Measurements from ENCODE around the gene NUDT1. TPM values are rescaled to one million over a fixed set of nuclear protein-coding genes. Genes with fewer than 3 reads are reported as not detected.
A peak's percentile ranks its signal among the peaks of the same experiment; 100 is the strongest.

NUDT1 gene
- total RNA-seq, 1 donor from 2014 or later: 4.8 TPM

DNA sequence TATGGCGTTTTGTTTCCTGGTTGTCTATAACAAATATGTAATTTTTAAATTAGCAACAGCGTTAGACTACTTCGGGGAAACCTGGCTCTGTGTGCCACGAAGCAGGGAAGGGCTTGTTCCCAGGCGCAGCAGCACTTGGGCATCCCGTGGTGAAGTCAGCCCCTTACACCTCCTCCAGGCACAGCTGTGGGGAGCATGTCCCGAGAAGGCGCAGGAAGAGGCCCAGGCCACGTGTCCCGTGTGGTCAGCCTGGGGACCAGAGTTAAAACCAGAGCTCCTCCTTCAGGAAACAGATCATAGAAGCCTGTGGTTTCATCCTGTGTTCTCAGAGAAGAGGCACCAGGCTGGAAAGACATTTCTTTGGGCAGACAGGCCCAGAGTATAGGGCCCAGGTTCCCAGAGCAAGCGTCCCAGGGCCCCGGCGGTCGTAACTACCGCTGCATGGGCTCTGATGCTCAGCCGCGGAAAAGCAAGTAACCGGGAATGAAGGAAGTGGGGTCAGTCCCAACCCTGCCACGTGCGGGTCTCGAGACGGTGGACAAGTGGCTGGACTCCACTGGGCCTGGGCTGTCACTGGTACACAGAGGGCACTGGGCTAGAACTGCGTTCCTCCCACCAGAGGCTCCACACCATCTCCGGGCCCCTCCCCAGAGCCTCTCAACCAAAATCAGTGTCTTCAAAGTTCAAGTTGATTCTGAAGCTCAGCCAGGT is 7.1 kb downstream of the NUDT1 start:
- peak; percentile 58 to 93 for DNase-seq (ENCODE audit: low read depth in 2 of 2)

DNA sequence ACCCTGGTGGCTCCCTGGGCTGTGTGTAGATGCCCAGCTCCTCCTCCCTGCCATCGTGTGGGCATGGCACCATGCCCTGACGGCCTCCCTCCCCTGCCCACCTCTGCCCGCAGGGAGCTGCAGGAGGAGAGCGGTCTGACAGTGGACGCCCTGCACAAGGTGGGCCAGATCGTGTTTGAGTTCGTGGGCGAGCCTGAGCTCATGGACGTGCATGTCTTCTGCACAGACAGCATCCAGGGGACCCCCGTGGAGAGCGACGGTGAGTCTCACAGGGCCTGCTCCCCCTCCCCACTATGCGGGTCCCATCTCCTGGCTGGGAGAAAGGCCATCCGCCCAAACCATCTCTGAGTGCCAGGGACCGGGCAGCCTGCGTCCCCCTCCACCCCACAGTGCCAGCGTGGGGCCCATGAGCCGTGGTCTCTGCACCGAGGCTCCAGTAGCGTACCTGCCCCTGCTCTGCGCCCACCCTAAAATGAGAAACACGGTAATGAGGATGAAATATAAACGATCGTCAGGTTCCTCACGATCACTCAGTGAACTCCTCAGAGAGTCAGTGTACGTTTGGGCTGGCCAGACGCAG is 7.8 kb downstream of the NUDT1 start:
- DNase-seq (ENCODE audit: low read depth in 2 of 2): no peak

DNA sequence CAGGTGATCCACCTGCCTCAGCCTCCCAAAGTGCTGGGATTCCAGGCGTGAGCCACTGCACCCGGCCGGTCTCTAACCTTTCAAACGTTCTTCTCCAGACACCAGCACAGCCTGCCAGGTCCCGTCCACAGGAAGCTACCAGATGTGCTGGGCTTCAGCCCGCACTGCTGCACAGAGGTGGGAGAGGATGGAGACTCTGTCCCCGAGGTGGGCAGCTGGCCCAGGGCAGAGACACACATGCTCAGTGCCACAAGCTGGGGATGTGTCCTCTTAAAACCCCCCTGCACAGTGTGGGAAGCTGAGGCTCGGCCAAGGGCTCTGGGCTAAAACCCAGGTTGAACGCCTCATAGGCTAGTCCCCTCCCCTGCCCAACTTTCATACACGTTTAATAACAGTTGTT is 9.4 kb downstream of the NUDT1 start:
- DNase-seq (ENCODE audit: low read depth in 2 of 2): no peak

DNA sequence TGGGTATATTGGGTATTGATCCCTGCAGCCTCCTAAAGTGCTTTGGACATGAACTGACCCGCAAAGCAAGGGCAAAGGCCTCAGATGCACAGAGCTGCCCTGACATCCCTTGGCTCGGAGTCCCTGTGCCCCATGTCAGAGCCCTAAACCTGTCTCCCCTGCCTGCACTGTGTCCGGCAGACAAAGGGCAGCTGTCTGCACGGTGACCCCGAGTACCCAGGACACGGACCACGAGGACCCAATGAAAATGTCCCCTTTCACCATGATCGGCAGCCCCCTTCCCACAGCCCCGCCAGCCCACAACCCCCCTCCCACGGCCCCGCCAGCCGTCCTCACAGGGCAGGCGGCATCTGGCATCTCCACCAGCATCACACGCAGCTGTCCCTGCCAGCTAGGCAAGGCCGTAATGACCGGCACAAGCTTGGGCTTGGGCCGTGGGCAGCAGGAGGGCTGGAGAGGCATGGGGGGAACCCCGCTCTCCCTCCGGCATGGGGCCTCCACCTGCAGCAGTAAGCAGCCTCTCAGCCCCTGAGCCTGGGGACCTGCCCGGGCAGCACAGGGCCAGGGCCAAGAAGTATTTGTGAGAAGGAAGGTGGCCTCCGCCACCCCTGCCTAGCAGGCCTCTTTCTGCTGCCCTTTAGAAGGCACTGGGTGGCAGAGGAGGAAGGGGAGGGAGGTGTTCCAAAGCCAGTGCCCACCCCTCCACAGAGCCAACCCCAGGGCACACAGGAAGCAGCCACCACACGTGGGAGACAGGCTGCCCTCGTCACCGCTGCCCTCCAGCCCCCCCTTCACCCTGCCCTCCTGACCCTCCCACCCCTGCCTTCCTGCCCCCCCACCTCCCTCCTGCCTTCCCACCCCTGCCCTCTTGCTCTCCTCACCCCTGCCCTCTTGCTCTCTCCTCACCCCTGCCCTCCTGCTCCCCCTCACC is 10.1 kb downstream of the NUDT1 start:
- DNase-seq (ENCODE audit: low read depth in 2 of 2): no peak

DNA sequence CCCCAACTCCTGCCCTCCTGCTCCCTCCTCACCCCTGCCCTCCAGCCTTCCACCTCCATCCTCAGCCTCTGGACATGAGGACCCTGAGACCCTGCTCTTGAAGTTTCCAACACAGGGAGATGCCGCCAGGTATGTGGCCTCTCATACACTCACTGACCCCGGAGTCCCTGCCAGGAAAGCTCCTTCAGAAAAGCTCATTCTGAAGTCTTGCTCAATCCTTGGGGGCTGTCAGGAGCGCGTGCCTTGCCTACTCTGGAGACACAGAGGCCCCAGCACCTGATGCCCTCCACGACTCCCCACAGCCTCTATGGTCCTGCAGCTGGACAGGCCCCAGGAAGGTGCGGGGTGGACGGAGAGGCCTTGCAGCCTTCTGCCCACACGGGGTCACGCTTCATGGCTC is 11.0 kb downstream of the NUDT1 start:
- no peak for DNase-seq (ENCODE audit: low read depth in 2 of 2)

DNA sequence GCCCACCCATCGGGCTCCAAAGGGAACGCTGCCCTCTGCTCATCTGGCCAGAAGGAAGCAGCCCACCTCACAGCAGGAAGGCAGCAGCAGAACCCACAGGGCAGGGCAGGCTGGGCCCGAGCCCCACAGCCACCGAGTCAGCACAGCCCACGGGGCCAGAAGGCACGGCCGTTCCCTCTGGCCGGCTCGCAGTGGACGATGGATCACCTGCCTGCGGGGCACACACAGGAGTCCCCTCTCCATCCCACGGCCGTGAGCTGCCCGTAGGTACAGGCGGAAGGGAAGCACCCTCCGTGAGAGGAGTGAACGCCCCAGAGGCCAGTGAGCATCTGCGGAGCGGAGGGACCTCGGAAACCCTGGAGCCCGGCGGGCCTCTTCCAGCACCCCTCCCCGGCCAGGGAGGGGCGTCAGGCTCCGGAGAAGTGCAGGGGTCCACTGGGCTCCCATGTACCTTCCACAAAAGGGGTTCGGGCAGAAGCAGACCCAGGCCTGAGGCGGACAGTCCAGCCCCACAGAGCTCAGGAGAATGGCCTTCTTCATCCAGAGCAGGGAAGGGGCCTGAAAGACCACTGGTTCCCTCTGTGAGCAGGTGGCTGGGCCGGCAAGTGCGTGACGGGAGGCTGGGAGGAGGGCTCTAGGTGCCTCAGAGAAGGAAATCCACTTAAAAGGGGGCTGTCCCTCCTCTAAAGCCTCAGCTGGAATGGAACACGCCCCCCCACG is 11.7 kb downstream of the NUDT1 start:
- no peak for DNase-seq (ENCODE audit: low read depth in 2 of 2)

DNA sequence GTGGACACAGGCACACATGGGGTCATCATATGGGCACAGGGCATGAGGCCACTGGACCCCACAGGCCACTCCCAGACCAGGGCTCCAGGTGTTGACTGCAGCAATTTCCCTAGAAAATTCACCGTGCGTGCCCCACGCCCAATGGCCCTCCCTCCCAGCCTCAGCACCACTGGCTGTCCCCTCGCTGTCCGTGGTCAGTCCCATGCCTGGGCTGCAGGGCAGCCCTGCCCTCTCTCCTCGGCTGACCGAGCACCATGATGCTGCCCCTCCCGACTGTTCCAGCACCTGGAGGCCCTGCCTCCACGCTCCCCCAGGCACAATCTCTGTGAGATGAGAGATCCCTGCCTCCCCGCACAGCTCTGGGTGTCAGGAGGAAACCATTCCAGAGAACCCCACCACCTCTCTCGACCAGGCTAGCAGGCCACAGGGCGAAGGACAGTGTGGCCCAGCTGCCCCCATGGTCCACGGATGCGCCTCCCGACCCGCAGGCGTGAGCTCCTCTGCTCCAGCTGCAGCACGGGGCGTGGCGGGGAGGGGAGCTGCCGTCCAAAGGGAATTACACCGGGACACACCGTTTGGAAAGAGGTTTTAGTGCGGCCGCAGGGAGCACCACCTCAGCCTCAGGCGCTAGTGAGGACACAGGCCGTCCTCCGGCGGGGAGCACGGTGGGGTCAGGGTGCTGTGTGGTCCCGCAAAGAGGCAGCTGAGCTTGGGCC is 12.6 kb downstream of the NUDT1 start:
- DNase-seq (ENCODE audit: low read depth in 2 of 2): no peak

DNA sequence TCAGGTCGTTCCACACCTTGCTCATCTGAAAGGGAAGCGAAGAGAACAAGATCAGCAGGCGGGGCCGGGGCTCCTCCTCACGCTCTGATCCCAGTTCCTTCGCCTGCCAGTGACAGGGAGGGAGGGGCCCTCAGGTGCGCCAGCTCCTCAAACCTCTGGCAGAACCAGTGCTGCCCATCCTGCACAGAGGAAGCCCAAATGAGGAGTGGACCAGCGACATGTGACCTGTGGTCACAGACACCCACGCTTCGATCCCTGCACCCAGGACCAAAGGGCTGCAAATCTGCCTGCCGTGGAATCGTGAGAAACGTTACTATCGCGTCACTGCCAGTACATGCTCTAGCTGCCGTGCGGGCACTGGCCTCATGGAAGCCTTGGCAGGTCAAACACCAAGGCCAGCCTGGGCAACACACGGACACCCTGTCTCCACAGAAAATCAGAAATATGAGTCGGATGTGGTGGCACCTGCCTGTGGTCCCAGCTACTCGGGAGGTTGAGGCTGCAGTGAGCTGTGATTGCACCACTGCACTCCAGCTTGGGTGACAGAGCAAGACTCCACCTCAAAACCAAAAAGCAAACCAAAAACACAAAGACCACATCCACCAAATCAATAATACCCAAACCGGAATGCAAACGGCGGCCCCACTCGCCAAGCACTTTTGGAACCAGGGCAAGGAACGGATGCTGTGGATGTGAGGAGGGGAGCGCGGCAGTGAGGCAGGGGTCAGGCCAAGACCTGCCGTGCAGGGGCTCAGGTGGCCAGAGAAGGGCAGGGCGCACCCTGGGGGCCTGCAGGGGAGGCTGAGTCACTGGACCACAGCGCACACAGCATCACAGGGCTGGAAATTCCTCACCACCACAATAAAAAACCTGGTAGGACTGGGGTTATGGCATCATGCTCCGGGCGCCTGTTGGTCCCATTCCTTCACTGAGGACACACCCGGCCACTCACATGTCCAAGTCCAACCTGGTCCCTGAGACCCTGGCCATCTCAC is 13.4 kb downstream of the NUDT1 start:
- no peak for DNase-seq (ENCODE audit: low read depth in 2 of 2)

DNA sequence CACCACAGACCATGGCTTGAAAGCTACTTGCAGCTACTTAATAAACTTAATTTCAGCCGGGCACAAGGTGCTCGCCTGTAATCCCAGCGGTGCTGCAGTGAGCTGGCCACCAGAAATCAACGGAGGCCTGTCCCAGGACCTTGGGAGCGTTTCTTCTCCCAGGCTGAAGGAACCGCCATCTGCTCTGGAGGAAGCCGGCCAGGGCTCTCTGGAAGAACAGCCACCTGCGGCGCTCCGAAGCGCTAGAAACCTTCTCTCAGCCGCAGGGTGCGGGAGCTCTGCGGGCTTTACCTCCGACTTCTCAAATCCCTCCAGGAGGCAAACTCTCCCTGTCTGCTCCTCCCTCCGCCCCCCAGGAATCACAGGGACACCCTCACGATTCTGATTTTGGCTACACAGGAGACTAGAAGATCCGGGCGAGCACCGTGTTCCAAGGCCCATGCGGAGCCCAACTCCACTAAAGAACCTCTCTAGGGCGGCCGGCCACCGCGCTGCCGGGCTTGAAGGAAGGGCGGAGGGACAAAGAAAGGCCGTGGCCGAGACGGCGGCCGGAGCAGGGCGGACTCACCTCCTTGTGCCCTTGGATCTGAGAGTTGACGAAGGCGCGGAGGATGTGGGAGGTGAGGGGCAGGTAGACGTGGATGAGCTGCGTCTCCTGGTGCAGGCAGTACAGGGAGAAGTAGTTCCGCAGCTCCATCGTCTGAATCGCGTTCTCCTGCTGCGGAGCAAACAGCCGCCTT is 14.4 kb downstream of the NUDT1 start:
- no peak for DNase-seq (ENCODE audit: low read depth in 2 of 2)

DNA sequence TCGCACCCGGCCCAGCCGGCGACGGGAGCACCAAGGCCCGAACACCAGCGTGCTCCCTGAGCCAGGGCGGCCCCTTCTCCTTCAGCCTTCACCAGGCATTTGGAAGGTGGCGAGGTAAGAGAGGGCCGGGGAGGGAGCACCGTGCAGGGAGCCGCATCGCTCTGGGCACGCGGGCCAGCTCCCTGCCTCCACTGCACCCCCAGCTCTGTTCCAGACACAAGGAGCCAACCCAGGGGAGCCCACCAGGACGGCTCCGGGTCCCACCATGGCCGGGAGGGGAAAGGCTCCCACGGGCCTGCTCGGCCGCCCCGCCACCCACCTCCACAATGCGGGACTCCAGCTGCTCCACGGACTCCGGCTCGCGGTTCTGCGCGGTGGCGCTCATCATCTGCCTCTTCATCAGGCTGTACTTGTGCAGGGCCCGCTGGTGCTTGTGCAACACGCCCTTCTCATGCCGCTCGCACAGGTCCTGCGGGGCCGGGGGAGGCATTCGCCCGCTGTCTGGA is 15.1 kb downstream of the NUDT1 start:
- DNase-seq (ENCODE audit: low read depth in 2 of 2): no peak

DNA sequence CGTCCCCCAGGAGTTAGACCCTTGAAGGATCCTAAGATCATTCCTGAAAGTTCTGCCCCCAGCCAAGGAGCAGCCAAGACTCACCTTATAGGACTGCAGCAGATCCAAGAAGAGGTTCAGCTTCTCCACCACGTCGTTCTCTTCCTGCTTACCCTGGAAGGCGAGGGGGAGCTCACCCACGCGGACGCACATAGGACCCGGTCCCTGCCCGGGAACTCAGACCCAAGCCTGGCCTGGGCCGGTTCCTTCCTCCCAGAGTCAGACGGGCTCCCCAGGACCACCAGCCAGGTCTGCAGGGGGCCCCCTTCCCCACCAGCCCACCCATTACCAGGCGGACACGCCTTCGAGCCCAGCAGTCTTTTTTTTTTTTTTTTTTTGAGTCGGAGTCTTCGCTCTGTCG is 15.6 kb downstream of the NUDT1 start:
- no peak for DNase-seq (ENCODE audit: low read depth in 2 of 2)

DNA sequence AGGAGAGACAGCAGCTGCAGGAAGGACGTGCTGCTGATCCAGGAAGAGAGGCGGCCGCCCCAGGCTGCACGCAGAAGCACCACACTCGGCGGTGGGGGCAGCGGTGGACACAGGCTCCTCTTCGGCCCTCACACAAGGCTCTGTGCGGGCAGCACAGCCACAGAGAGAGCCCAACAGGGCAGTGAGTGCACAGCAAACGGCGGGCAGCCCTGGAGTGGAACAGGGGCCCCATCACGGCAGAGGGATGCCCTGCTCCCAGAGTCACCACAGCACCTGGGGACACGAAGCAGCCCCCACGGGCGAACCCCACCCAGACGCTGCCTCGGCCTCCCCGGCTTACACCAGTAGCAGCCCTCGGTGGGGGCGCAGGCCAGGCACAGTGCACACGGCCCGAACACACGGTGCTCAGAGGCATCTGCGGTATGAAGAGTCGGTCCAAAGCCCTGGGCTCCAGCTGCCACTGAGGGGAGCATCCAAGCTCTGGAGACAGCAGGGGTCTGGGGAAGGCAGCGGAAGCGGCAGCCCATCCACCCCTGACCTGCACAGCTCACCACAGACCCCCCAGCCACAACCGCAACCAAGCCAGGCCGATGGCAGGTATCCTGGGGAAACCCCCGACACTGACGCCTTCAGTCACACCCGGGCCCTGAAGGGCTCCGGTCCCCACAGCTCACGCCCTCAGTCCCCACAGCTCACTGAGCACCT is 16.8 kb downstream of the NUDT1 start:
- no peak for DNase-seq (ENCODE audit: low read depth in 2 of 2)

DNA sequence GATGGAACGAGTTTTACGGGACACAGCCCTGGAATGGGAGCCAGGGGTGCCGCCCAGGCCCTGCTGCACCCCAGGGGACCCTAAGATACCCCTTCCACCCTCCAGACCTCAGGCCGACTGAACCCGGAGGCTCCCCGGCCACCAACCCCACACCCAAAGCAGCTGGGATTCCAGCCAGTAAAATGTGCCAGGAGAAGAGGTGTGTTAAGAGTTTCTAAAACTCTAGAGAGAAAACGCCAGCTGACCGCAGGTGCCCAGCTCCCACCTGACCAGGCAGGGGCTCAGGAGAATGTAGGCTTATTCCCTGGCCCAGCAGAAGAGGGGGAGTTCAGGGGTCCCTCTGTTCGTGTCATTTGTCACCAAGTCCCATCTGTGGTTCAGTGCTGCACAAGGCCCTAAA is 17.5 kb downstream of the NUDT1 start:
- DNase-seq (ENCODE audit: low read depth in 2 of 2): no peak

DNA sequence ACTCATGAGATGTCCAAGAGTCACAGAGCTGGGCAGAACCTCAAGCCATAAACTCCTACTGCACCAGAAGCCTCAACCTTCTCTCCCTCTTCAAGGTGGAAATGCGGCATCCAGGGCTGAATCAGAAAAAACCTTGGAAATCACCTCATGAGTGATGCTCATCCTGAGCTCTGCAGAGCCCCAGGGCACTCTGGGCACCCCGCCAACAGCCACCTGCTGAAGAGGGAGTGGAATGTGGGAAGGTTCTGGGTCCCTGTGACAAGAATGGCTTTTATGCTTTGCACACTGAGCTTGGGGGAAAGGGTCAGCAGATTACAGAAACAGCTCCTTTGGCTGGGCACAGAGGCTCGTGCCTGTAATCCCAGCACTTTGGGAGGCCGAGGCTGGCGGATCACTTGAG is 18.8 kb downstream of the NUDT1 start:
- peak in 1 of 2 donors; percentile 30 for DNase-seq (ENCODE audit: low read depth in 2 of 2)

DNA sequence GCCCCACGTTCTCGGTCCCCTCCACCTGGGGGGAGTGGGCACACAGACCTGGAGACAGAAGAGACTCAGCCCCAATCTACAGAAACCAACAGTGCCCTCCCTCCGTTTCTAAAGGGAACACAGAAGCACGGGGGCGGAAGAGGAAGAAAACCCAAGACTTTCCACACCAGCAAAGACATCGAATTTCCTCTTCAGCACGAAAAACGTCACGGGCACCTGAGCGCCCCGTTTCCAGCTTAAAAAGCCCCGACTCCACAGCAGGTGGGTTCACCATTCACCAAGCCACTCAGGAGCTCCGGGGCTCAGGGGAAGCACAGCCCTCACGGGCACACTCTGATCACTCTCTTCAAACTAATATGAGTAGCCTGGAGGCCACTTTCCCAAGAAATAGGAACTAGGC is 19.6 kb downstream of the NUDT1 start:
- DNase-seq (ENCODE audit: low read depth in 2 of 2): no peak

DNA sequence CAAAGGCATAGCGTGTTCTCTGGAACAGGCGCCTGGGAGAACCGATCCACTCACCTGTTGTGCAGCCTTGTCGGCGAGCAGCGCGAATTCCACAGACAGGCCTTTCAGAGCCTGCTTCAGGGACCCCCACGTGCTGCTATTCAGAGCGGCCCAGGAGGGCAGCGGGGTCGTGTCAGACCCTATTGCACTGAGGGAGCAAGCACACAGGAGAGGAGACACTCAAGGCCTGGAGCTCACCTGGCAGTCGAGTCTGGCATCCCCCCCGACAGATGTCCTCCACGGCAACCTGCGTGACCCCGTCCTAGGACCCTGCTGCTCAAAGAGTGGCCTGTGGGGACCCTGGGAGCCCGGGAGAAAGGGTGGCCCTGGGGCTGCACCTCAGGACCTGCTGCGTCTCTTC is 21.1 kb downstream of the NUDT1 start:
- no peak for DNase-seq (ENCODE audit: low read depth in 2 of 2)

DNA sequence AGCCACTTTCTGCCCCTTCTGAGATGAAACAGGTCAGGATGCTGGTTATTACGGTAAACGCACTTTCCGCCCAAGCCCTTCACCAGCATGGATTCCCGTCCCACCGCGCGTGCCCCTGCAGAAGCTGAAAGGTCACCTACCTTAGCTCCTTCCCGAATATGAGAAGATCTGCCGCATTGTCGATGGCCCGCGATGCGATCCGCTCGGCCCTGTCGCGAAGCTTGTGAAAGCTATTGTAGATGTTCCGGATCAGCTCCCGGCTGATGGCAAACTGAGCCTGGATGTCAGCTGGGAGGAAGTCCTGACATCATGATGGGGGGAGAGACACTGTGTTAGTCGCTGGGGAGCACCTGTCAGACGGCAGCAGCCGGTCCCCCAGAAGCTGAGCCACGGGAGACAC is 22.1 kb downstream of the NUDT1 start:
- DNase-seq (ENCODE audit: low read depth in 2 of 2): no peak

DNA sequence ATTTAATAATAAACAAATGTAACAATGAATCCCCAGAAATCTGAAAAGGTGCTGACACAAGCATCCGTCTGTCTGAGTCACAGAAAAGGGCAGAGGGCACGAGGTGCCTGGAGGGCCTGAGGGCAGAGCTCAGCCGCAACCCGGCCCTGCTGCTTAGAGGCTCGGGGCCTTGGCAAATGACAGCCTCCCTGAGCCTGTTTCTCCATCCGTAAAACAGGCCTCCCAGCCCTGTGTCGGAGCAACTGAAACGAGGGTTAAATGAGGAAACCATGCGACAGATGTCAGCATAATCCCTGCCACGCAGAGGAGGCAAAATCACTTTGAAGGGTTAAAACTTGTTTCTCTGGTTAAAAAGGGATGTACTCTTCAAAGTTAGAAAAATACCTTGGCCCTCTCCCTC is 24.9 kb downstream of the NUDT1 start:
- peak; percentile 38 to 41 for DNase-seq (ENCODE audit: low read depth in 2 of 2)

All from lung microvascular endothelial cell (primary cell).